ENCODE data around the gene PRELP. TPM values are rescaled to one million over a fixed set of nuclear protein-coding genes. Genes with fewer than 3 reads are reported as not detected.

The PRELP gene
- total and polyA plus RNA-seq, 2 of the 8 experiments (the other 6 are each of a cell fraction or from before 2014, with no cell fraction given) = 0.13 to 0.23 TPM

GRCh38 chr1:203493901-203494300 lies 18.3 kb downstream of the PRELP start, which contains the start of gene OPTC:
Gene OPTC (plus strand): TSS chr1:203494153. CDS start chr1:203496006, 1,853 bp downstream.
- 79% methylated on average over 5 of the region's 5 CpGs; no CpG with 5 or more reads in 1 of the 2 experiments for WGBS, 2 experiments (ENCODE audit: extremely low coverage in 1 of 2, insufficient coverage in 1 of 2, insufficient read length in 1 of 2, insufficient replicate concordance in 2 of 2, low coverage in 1 of 2, low lambda C conversion rate in 2 of 2, missing lambda C conversion rate in 1 of 2)
- Histone ChIP-seq H3K4me3 (ENCODE audit: extremely low read depth in 1 of 4, insufficient read depth in 2 of 4, low read depth in 3 of 4, low read length in 4 of 4) (no peak within 1 kb of the TSS), H3K56ac (replicated peaks; ENCODE audit: insufficient read length, low read depth, low read length) (no peak within 1 kb of the TSS), H3K23ac (ENCODE audit: insufficient read length) (no peak within 1 kb of the TSS), H4K5ac (ENCODE audit: insufficient read length, low read depth, low read length) (no peak within 1 kb of the TSS), H3K79me2 (ENCODE audit: control insufficient read depth in 1 of 2, insufficient read depth in 2 of 2, low read length in 2 of 2) (no peaks in the 10 kb centered on the region), H3K79me1 (ENCODE audit: low read depth, low read length) (no peaks in the 10 kb centered on the region), H3K27ac (ENCODE audit: low read depth, low read length) (no peak within 1 kb of the TSS), H3K36me3 (ENCODE audit: control insufficient read depth in 2 of 4, insufficient read depth in 4 of 4, low read length in 3 of 4) (no peaks in the 10 kb centered on the region), H3K18ac (ENCODE audit: extremely low read depth, low read length) (no peak within 1 kb of the TSS), H2BK15ac (ENCODE audit: low read length) (no peak within 1 kb of the TSS), H3K9me3 (ENCODE audit: insufficient read depth in 2 of 2, low read depth in 1 of 2, low read length in 1 of 2) (no peaks in the 10 kb centered on the region), H3K9ac (replicated peaks in 1 of 4; ENCODE audit: extremely low read depth in 1 of 4, low read depth in 3 of 4, low read length in 3 of 4) (no peak within 1 kb of the TSS), H4K20me1 (replicated peaks in 1 of 2; ENCODE audit: control insufficient read depth in 1 of 2, insufficient read depth in 2 of 2, low read length in 2 of 2) (no peaks in the 10 kb centered on the region), H2BK20ac (ENCODE audit: low read length) (no peak within 1 kb of the TSS), H4K91ac (replicated peaks; ENCODE audit: insufficient read length, low read length) (no peak within 1 kb of the TSS), H3K27me3 (replicated peaks in 1 of 4; ENCODE audit: control insufficient read depth in 3 of 4, extremely low read depth in 1 of 4, insufficient read depth in 3 of 4, low read length in 3 of 4) (no peaks in the 10 kb centered on the region; a peak in 1 of 7 replicates), H2AFZ (ENCODE audit: low read length) (no peak within 1 kb of the TSS), H2BK5ac (ENCODE audit: low read depth, low read length) (no peak within 1 kb of the TSS), H3K4me2 (ENCODE audit: insufficient read depth in 1 of 2, low read depth in 2 of 2, low read length in 2 of 2) (peak within 1 kb of the TSS in 1 of 2 experiments; percentile 33; a peak in 2 of 4 replicates), H2BK120ac (replicated peaks; ENCODE audit: low read depth, low read length) (no peak within 1 kb of the TSS), H3K23me2 (ENCODE audit: low read depth, low read length) (no peaks in the 10 kb centered on the region), H3K14ac (ENCODE audit: insufficient read length) (no peak within 1 kb of the TSS), H4K8ac (ENCODE audit: extremely low read depth, insufficient read depth, low read length) (no peak within 1 kb of the TSS), H2AK5ac (ENCODE audit: low read depth, low read length) (no peak within 1 kb of the TSS), H3K4ac (replicated peaks; ENCODE audit: insufficient read length, low read depth, low read length) (no peak within 1 kb of the TSS), H3K4me1 (replicated peaks in 1 of 4; ENCODE audit: control insufficient read depth in 3 of 4, insufficient read depth in 4 of 4, low read length in 3 of 4) (peaks cover 0 to 13% (median 5%) of the 10 kb centered on the region in 4 experiments; a peak in 5 of 7 replicates), H2BK12ac (ENCODE audit: low read depth, low read length) (0 out of 2 replicates have a peak within 1 kb of the TSS, but pooled peaks have one; percentile 17)
- POLR2A ChIA-PET (ENCODE audit: partially characterized antibody) = interaction anchor here (1.2 kb wide), 1 partner anchor 10 kb away, joined by 3 read pairs; no protein-coding TSS in a partner anchor
- CTCF ChIA-PET (ENCODE audit: partially characterized antibody) = interaction anchor here (0.6 to 4.1 kb wide), 14 partner anchors 11 to 227 kb away, joined by 3 to 35 read pairs (median 4); no protein-coding TSS in a partner anchor
- no peak for DNase-seq (ENCODE audit: low read depth in 1 of 2, low spot score in 2 of 2)
- no peak for FAIRE-seq
- no peak for TF ChIP-seq JUND (IDR thresholded peaks at IDR 0.05; ENCODE audit: low read length)
- TF ChIP-seq ZNF274 (IDR thresholded peaks at IDR 0.05; ENCODE audit: borderline replicate concordance, extremely low read depth, low read length) = no peak
- TF ChIP-seq SP4 (IDR thresholded peaks at IDR 0.05; ENCODE audit: low read length) = no peak
- TF ChIP-seq TAF1 (IDR thresholded peaks at IDR 0.05; ENCODE audit: low read depth, low read length) = no peak
- TF ChIP-seq SIRT6 (IDR thresholded peaks at IDR 0.05; ENCODE audit: low read length) = no peak
- TF ChIP-seq BCL11A (IDR thresholded peaks at IDR 0.05; ENCODE audit: low read depth in 2 of 2, low read length in 2 of 2) = no peak
